Stimulated activated CD8-positive, alpha-beta memory T cell treated with anti-CD3 and anti-CD28 coated beads, Interleukin-12 subunit alpha, Interleukin-12 subunit beta, amount 100 ng/mL, for 24 hours (primary cell): ENCODE data around the gene PTPN14.
"Not testable (repeated sequence)": the region's sequence is repeated elsewhere in the genome, so short reads cannot be mapped to it uniquely, and the experiment has no call there.

Experiments
- DNase-seq: peaks from one replicate; pipeline ENCODE4 v3.0.0-alpha.2; 2020; ENCODE audit errors: extremely low read depth

Gene PTPN14

DNA sequence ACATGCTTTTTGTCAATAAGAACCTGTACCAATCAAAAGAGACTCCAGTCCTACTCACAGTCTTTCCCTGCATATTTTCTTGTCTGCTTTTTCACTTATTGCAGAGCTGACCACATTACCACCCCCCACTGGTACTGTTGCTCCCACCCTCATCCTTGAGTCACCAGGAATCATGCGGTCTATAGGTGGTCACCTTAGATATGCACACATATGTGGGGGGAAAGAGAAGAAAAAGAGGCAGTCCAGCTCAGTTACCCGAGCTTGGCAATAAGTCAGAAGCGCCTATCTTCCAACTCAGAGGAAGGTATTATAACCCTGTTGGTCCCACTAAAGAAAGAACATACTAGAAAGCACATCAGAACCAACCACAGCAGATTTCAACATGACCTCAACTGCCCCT, 151.3 kb downstream of the PTPN14 start:
- no peak for DNase-seq

DNA sequence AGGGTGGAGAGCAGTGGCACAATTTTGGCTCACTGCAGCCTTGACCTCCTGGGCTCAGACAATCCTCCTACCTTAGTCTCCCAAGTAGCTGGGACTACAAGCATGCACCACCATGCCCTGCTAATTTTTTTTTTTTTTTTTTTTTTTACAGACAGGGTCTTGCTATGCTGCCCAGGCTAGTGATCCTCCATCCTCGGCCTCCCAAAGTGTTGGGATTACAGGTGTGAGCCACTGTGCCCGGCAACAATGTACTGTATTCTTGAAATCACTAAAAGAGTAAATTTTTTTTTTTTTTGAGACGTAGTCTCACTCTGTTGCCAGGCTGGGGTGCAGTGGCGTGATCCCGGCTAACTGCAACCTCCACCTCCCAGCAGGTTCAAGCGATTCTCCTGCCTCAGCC, 152.9 kb downstream of the PTPN14 start:
- no peak for DNase-seq

DNA sequence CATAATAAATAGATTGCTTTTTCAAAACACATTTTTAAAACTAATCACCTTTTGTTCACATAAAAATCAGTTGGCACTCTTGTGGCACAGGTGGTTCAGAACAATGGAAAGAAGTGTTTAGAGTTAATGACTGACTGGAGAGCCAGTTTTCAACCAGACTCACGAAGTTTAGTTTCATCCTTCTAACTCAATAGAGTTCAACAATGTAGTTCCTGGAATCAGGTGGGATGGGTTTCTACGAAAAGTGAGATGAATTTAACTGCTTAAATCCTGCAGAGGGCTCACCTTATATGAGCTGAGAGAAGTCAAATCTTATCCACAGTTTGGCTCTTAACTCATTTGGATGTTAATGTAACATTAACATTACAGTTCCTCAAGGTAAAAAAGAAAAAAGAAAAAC, 153.9 kb downstream of the PTPN14 start:
- no peak for DNase-seq

DNA sequence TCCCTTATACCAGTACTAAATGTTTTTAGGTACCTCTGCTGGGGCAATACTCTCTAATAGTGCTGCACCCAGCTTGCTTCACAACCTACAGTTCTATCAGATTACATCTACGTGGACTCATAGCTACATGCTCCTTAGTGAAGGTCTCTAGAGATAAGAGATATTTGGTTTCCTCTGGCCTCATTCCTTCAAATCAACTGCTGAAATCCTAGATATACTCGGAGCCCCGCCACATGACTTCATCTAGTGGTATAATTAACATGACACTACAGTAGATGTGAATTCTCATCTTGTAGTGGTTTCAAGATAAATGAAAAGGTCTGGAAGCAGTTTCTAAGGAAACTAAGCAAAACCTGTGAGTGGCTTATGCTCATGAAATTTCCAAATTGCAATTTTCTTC, 155.1 kb downstream of the PTPN14 start:
- DNase-seq: no peak

DNA sequence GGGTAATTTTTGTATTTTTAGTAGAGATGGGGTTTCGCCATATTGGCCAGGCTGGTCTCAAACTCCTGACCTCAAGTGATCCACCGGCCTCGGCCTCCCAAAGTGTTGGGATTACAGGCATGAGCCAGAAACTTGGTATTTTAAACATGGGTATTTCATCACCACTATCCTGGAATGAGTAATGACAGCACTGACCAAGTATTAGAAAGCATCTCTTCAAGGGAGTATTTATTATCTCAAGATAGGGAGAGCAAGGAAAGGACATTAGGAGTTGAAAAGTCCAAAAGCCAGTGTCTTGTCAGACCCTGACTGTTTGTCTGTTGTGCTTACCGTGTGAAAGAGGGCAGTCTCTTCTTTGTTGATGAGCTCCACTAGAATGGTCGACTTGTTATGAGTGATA, 156.8 kb downstream of the PTPN14 start:
- not testable (repeated sequence) for DNase-seq

DNA sequence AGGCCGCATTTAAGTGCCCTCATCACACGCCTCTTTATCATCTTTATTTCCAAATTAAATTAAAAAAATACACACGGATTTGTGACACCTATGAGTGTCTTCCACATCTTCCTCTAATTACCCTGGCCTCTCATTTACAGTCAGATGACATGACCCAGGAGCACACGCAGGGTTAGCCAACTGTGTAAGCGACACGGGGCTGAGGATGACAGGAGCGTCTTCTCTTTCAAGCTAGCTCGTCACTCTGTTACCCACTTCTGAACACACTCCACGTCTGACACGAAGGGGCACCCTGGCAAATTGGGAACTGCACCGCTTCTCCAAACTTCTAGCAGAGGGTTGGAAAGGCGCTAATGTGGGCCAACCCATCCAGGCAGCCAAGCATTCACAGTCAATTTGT, 158.3 kb downstream of the PTPN14 start:
- DNase-seq: no peak

DNA sequence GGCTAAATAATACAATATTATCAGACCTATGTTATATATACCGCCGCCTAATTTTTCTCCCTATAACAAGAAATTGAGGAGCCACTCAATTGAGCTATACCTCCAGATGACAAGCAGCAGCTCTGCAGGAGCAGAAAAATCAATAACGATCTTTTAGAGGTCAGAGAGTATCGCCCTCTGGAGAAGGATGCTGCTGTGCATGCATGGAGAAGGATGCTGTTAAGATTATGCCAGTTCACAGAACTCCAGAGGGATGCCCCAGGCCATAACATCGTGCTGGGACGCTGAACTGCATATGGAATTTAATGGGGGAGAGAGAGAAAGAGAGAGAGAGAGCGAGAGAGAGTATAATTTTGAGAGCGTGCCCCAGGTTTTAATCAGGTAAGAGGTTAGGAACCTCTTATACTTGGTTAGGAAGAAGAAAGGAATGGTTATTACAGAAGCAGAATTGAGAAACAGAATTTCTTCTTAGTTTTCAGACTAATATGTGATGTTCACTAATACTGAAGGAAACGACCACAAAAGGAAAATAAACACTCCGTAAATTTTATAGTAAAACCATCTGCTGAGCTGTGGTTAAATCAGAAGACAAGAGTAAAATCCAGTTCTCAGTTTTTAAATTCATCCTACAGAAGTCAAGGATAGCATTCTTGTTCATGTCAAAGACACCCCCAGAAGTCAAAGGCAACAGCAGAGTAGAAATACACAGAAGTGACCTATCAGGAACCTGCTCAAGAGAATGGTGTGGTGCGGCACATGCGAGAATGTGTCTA, 159.3 kb downstream of the PTPN14 start:
- no peak for DNase-seq

DNA sequence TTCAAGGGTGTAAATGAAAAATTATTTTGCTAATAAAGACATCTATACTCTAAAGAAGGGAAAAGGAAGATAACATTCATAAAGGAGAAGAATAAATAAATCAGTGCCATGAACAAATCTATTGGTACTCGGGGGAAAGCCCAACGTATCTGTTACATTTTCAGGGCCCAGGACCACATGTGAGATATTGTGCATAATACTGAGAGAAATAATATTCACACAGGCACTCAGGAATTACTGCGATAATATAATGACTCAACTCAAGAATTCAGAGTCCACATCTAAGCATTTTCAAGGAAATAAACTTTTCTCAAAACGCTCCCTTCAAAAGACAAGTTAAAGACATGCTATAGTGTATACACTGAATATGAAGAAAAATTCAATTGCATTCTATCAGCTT, 161.7 kb downstream of the PTPN14 start:
- DNase-seq: no peak

DNA sequence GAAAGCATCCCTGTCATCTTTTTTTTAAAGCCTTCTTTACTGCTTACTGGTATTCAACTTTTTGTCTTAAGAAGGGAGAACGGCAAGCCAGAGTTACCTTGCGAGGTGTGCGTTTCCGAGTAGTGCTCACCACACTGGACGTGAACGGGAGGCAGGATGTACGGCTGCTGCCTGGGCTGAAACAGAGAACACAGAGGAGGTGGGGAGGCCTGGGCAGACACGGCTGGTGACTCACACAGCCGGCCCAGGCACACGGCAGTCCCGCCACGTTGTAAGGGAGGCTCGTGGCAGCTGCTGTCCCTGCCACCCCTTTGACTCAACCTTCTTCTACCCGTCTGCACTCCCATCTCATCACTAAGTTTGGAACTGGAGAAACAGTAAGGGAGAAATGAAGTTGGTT, 164.7 kb downstream of the PTPN14 start:
- no peak for DNase-seq

DNA sequence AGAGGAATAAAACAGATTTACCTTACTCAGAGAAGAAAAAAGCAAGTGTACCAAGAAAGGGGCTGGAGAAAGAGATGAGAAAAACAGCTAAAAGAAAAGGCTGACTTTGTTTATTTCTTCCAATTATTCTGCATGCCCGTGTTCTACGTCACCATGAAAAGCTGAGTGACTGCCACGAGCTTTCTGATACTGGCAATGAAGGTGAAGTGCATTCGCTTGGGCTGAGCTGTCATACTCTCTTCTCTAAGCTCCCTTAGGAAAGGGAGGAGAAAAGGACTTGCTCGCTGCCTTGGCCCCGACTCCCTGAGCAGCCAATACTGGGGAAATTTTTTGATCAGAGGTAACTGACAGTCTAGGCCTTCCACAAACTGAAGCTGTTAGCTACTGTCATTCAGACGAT, 165.1 kb downstream of the PTPN14 start:
- no peak for DNase-seq

DNA sequence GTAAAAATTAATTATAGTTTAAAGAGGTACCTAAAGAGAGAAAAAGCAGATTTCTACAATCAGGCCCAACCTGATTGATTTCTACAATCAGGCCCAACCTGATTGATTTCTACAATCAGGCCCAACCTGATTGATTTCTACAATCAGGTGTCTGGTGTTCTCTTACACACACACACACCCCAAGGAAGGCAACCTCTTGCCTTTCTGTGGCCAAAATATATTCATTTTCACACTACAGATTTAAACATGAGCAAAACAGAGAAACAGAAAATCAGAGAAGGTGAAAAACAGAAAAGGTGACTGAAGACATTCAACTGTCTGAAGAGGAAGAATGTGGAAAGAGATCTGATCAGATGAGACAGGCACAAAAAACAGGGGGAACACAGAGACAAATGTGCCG, 166.0 kb downstream of the PTPN14 start:
- no peak for DNase-seq

DNA sequence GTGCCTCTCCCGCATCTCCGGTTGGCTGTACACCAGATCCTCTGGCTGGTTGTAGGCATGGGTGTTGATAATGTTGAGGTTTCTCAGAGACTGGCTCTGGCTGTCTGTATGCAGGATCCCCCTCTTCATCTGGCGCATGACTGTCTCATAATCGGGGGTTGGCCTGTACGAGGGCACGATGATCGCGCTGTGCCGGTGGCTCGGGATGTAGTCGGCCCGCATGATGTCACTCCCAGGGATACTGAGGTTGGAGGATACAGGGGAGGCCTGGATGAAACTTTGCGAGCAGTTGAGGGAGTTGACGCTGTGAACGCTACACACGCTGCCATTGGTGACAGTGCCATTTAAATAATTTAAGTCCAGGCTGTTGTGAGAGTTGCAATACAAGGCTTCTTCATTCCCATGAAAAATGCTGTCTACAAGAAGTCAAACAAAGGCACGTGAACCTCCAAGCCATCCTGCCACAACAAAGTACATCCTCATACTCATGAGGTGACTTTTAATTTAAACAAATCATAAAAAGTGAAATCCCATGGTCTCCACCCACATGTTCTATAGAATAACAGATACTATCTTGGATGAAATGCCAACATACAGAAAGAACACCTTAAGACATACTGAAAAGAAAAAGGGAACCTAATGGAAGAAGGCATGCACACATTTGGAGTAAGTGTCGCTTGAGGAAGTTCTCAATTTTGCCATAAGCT, 166.9 kb downstream of the PTPN14 start:
- no peak for DNase-seq

DNA sequence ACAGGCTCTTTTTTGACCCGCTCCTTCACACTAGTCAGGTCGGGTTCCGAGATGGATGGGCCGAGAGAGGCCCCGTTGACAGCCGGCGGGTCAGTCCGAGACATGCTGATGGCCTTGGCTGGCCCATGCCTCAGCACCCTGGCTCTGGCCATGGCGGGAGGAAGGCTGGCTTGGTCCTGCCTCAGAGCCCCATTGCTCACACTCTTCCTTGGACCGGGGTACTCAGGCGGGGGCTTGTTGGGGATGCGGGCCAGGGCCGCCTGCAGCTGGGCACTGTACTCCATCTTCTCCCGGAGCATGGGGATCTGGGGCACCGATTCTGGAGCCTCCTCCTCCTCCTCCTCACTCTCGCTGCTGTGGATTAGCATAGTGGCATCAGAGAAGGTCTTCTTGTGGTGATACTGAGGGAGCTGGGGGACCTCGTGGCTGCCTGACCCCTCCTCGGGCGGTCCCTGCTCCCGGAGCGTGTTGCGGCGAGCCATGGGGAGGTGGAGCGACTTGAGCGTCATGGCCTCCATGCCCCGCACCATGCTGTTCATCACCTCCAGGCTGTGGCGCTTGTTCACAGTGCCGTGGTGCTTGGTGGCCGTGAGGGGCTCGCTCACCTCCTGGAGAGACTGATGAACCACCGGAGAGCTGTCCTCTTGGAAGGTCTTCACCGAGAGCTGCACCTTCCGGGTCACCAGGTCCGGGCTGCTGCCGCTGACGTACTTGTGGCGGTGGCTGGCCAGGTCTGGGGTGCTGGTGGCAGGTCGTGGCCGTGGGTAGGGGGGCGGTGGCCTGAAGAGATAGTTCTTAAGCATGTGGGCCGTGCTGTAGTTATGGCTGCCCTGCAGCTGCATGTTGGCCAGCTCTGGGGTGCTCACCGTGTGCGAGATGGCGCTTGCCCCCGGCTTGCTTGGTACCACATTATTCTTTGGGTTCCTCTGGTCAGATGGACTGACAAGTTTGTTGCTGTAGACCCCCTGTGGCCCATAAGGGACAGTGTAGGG, 167.7 kb downstream of the PTPN14 start:
- no peak for DNase-seq

DNA sequence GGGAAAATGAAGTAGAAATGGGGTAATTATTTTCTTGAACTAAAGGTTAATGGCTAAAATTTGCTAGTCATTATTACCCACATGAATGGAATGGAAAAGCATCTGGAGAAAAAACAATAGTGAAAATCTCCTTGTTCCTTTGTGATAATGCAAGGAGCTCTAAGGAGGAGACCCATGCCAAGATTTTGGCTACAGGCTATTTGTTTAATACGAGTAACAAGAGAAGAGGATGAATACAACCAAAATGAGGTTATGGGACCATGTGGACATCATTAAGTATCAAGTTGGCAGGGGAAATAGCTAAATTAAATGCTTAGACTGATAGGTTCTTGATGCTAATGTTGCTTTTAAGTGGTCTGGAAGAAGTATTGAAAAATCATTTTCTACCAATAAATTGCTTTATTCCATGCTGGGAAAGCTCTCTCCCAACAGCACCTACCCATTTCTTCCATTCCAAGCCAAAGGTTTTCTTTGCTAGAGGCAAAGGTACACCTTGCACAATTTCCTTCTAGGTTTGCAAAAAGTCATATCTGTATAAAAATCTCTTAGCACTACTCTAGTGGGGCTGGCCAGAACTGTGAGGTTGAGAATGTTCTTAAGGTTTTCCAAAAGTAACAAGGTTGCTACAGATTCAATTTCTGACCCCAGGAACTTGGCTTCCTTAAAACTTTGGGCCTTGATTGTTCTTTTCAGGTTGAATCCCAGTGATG, 170.3 kb downstream of the PTPN14 start:
- DNase-seq: no peak

DNA sequence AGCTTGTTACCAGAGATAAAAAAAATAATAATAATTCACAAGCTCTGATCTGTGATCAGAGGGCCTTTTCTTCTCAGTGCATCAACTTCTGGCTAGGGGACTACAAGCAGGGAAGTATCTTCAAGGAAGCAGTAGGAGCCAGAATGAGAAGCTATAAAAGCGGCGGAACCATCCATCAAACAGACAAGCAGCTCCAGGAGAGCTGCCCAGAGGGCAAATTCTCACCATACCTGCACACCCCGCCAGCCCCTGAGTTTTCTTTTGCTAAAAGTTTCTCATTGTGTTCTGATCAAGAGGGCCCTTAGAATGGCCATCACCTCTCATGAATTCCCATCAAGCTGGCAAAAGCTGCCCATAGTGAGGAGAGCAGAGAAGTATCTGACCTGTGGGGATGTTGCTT, 171.0 kb downstream of the PTPN14 start:
- no peak for DNase-seq

DNA sequence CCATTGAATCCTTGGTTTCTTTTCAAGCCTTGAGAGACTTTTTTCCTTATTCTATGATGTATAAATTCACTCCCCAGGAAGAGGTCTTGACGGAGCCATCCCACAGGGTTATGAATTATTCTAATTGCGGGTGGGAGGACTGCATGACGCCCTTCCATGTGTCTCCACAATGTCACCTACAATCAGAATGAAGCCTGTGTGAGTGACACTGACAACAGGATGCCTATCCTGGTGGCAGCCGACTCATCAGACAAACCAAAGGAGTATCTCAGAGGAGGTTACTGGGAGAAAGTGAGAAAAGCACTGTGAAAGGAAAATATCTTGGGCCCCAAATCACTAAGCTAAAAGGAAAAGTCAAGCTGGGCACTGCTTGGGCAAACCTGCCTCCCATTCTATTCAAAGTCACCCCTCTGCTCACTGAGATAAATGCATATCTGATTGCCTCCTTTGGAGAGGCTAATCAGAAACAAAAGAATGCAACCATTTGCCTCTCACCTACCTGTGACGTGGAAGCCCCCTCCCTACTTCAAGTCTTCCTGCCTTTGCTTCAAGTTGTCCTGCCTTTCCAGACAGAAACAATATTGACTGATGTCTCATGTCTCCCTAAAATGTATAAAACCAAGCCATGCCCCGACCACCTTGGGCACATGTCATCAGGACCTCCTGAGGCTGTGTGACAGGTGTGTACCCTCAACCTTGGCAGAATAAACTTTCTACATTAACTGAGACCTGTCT, 172.0 kb downstream of the PTPN14 start:
- no peak for DNase-seq

DNA sequence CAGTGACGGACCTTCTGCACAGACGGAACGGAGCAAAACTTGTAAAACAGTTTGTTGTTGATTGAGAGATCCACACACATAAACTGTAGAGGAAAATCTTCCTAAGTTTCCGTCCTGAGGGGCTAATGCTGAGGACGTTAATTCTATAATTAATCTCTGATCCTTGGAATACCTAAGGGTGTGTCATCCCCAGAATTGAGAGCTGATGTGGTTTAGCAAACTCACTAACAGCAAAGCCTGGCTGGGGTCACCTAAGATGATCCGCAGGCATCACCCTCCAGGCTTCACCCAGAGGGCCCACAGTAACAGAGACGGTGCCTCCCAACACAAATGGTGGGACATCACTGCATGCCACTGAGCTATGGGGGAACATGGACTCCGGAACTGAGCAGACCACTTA, 172.9 kb downstream of the PTPN14 start:
- DNase-seq: no peak

DNA sequence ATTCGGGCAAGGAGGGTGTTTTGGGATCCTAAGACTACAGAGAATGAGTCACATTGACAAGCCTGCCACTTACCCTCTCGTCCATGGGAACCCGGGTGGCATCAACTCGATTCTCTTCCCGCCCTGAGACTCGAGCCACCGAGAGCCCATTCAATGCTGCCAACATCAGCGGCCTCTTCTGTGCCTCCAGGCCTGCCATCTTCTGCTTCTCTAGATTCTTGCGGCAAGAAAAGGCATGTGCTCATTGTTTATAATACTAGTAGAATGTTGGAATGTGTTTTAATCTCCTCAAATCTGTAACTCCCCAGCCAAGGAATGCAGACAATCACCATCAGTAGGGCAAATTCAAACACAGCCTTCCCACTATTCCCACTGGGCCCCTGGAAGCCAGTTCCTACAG, 173.5 kb downstream of the PTPN14 start:
- no peak for DNase-seq

DNA sequence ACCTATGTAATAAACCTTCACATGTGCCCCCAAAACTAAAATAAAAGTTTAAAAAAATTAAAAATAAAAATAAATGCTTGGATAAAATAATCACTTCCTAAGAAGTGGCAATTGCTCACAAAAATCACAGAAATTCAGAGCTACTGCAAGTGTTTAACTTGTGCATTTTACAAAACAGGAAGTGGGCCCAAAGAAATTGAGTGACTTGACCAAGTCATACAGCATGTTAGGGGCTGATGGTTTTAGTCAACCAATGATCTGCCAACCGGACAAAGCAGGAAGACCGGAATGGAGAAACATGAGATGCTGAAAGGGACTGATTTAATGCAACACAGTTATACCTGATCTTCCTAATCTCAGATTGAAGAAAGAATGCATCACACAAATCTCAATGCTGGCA, 173.9 kb downstream of the PTPN14 start:
- DNase-seq: no peak

DNA sequence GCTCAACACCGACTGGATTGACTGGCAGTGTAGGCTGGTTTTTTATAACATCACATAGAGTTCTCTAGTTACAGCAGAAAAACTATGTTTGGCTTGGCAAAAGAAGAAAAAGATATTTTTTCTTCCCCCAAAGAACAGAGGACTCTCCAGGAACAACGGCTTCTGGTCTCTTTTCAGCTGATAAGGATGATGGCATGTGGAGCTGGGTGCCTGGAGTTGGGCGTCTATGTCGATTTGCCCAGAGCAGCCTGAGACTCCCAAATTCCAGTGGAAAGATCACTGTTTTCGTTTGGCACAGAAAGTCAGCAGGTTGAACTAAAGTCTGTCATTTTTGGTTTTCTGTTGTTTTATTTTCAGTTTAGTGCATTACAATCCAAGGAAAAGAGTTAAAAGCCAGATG, 179.3 kb downstream of the PTPN14 start:
- no peak for DNase-seq

DNA sequence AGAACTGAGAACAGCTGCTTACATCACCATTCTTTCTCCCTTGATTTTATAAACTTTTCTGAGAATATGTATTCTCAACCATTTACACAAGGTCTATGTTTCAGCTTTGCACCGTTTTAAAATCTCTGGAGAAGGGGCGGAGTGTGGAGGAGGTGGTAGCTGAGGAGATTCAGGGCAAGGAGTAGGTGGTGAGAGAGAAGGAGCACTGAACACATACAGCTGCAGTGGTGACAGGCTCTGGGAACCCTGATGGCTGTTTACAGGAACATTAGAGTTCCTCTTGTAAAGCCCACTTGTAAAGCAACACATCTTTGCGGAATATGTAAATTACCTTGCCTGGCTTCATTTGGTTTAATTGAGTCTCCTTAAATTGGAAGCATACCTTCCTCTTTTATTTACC, 180.8 kb downstream of the PTPN14 start:
- no peak for DNase-seq
